GM19324 (cell line): Measurements from ENCODE around the gene KCTD7.
"Not testable (repeated sequence)": the region's sequence is repeated elsewhere in the genome, so short reads cannot be mapped to it uniquely, and the experiment has no call there.

Source experiments
- ATAC-seq: cut with Tn5 transposase; IDR thresholded peaks from one replicate; pipeline ENCODE4 v1.9.1; 2021; ENCODE audit warnings: mild to moderate bottlenecking, moderate library complexity; ENCODE audit not compliant: unreplicated experiment, low FRiP score

KCTD7 gene

GRCh38 chr7:66615699-66616098 is 13.0 kb upstream of the KCTD7 start:
- no peak for ATAC-seq

- ATAC-seq, result no peak
Measured at GRCh38 chr7:66617295-66617694, 11.4 kb upstream of the KCTD7 start.

GRCh38 chr7:66619341-66619948 is 9.2 kb upstream of the KCTD7 start:
- ATAC-seq, result not testable (repeated sequence)

GRCh38 chr7:66626331-66626934 is 2.2 kb upstream of the KCTD7 start:
- ATAC-seq, result no peak

GRCh38 chr7:66627151-66627681 is 1.5 kb upstream of the KCTD7 start:
- no peak for ATAC-seq

GRCh38 chr7:66627881-66628360 is 760 bp upstream of the KCTD7 start:
- peak; percentile 2 for ATAC-seq

- no peak for ATAC-seq
Measured at GRCh38 chr7:66629222-66630062, 761 bp downstream of the KCTD7 start.

GRCh38 chr7:66630531-66630930 is 1.9 kb downstream of the KCTD7 start:
- ATAC-seq, result no peak

GRCh38 chr7:66631471-66631870 is 2.8 kb downstream of the KCTD7 start:
- no peak for ATAC-seq

GRCh38 chr7:66634816-66635215 is 6.1 kb downstream of the KCTD7 start:
- no peak for ATAC-seq

GRCh38 chr7:66635322-66635981 is 6.8 kb downstream of the KCTD7 start:
- not testable (repeated sequence) for ATAC-seq

GRCh38 chr7:66635982-66636546 is 7.4 kb downstream of the KCTD7 start:
- not testable (repeated sequence) for ATAC-seq

- ATAC-seq, result no peak
Measured at GRCh38 chr7:66638309-66639099, 9.8 kb downstream of the KCTD7 start.

- no peak for ATAC-seq
Measured at GRCh38 chr7:66639773-66640172, 11.1 kb downstream of the KCTD7 start.

GRCh38 chr7:66640802-66641525 is 12.3 kb downstream of the KCTD7 start:
- no peak for ATAC-seq

- ATAC-seq, result no peak
Measured at GRCh38 chr7:66641526-66641871, 12.8 kb downstream of the KCTD7 start.

GRCh38 chr7:66642186-66642585 is 13.5 kb downstream of the KCTD7 start:
- no peak for ATAC-seq

- ATAC-seq, result no peak
Measured at GRCh38 chr7:66642932-66643331, 14.3 kb downstream of the KCTD7 start.

GRCh38 chr7:66643395-66643794 is 14.7 kb downstream of the KCTD7 start:
- no peak for ATAC-seq
